ENCODE data around the gene SCUBE1.

SCUBE1 gene

GRCh38 chr22:43208703-43209522 lies 134.3 kb downstream of the SCUBE1 start:
- TF ChIP-seq TCF12 (IDR thresholded peaks at IDR 0.05; ENCODE audit: low read depth): no peak
- TF ChIP-seq RAD21 (IDR thresholded peaks at IDR 0.05; ENCODE audit: low read depth): no peak
- TF ChIP-seq CREB1 (IDR thresholded peaks at IDR 0.05; ENCODE audit: low read depth): no peak
- no peak for TF ChIP-seq ZBTB7A (IDR thresholded peaks at IDR 0.05; ENCODE audit: low read depth)
- no peak for TF ChIP-seq TEAD4 (IDR thresholded peaks at IDR 0.05)
- no peak for TF ChIP-seq YY1 (IDR thresholded peaks at IDR 0.05; ENCODE audit: low read depth)
- TF ChIP-seq TAF1 (IDR thresholded peaks at IDR 0.05; ENCODE audit: low read depth): no peak
- no peak for TF ChIP-seq FOXM1 (IDR thresholded peaks at IDR 0.05; ENCODE audit: borderline replicate concordance, low read depth)
- no peak for TF ChIP-seq MAX (IDR thresholded peaks at IDR 0.05)
- no peak for TF ChIP-seq EP300 (IDR thresholded peaks at IDR 0.05; ENCODE audit: borderline replicate concordance)
- no peak for TF ChIP-seq EGR1 (IDR thresholded peaks at IDR 0.05)
- no peak for TF ChIP-seq NFIC (IDR thresholded peaks at IDR 0.05)
- no peak for TF ChIP-seq CEBPB (IDR thresholded peaks at IDR 0.05)
- TF ChIP-seq USF1 (IDR thresholded peaks at IDR 0.05): no peak
- TF ChIP-seq REST (IDR thresholded peaks at IDR 0.05; ENCODE audit: low read depth): no peak

GRCh38 chr22:43207849-43208702 lies 135.1 kb downstream of the SCUBE1 start:
- no peak for TF ChIP-seq CREB1 (IDR thresholded peaks at IDR 0.05; ENCODE audit: low read depth)
- TF ChIP-seq MAX (IDR thresholded peaks at IDR 0.05): no peak
- no peak for TF ChIP-seq REST (IDR thresholded peaks at IDR 0.05; ENCODE audit: low read depth)
- TF ChIP-seq TCF12 (IDR thresholded peaks at IDR 0.05; ENCODE audit: low read depth): no peak
- TF ChIP-seq TEAD4 (IDR thresholded peaks at IDR 0.05): no peak
- no peak for TF ChIP-seq YY1 (IDR thresholded peaks at IDR 0.05; ENCODE audit: low read depth)
- no peak for TF ChIP-seq NFIC (IDR thresholded peaks at IDR 0.05)
- no peak for TF ChIP-seq ZBTB7A (IDR thresholded peaks at IDR 0.05; ENCODE audit: low read depth)
- TF ChIP-seq FOXM1 (IDR thresholded peaks at IDR 0.05; ENCODE audit: borderline replicate concordance, low read depth): no peak
- TF ChIP-seq EP300 (IDR thresholded peaks at IDR 0.05; ENCODE audit: borderline replicate concordance): no peak
- TF ChIP-seq USF1 (IDR thresholded peaks at IDR 0.05): no peak
- no peak for TF ChIP-seq EGR1 (IDR thresholded peaks at IDR 0.05)
- TF ChIP-seq TAF1 (IDR thresholded peaks at IDR 0.05; ENCODE audit: low read depth): no peak
- no peak for TF ChIP-seq RAD21 (IDR thresholded peaks at IDR 0.05; ENCODE audit: low read depth)
- no peak for TF ChIP-seq CEBPB (IDR thresholded peaks at IDR 0.05)

GRCh38 chr22:43207386-43207785 lies 135.8 kb downstream of the SCUBE1 start:
- TF ChIP-seq TAF1 (IDR thresholded peaks at IDR 0.05; ENCODE audit: low read depth) (no peak), CREB1 (IDR thresholded peaks at IDR 0.05; ENCODE audit: low read depth) (no peak), CEBPB (IDR thresholded peaks at IDR 0.05) (no peak), RAD21 (IDR thresholded peaks at IDR 0.05; ENCODE audit: low read depth) (no peak), YY1 (IDR thresholded peaks at IDR 0.05; ENCODE audit: low read depth) (no peak), USF1 (IDR thresholded peaks at IDR 0.05) (no peak), TCF12 (IDR thresholded peaks at IDR 0.05; ENCODE audit: low read depth) (no peak), ZBTB7A (IDR thresholded peaks at IDR 0.05; ENCODE audit: low read depth) (no peak), EP300 (IDR thresholded peaks at IDR 0.05; ENCODE audit: borderline replicate concordance) (no peak), FOXM1 (IDR thresholded peaks at IDR 0.05; ENCODE audit: borderline replicate concordance, low read depth) (no peak), NFIC (IDR thresholded peaks at IDR 0.05) (no peak)

- no peak for TF ChIP-seq ZBTB7A (IDR thresholded peaks at IDR 0.05; ENCODE audit: low read depth)
- TF ChIP-seq USF1 (IDR thresholded peaks at IDR 0.05): peak; percentile 41; the same call in 1 of the 2 replicates
Observed at GRCh38 chr22:43206509-43207161, 136.5 kb downstream of the SCUBE1 start.
